HepG2 (cell line): ENCODE results near the gene POLE. TPM values are rescaled to one million over a fixed set of nuclear protein-coding genes. Genes with fewer than 3 reads are reported as not detected.

Source experiments
- CBFB ChIP-seq: sonication (generic); formaldehyde crosslinking; IDR thresholded peaks from 2 replicates; pipeline ENCODE4 v1.4.0; 2020; ENCODE audit warnings: missing genetic modification reagents
- CBX5 ChIP-seq: sonication (generic); formaldehyde crosslinking; IDR thresholded peaks from 2 replicates; pipeline ENCODE4 v1.4.0; 2020; ENCODE audit warnings: missing genetic modification reagents, borderline replicate concordance
- HNRNPLL ChIP-seq: fragments of 200-400 bp; formaldehyde crosslinking; IDR thresholded peaks from 2 replicates; pipeline ENCODE4 v1.6.1; 2017; ENCODE audit warnings: mild to moderate bottlenecking, low read depth, low read length; ENCODE audit not compliant: poor library complexity, severe bottlenecking
- NRL ChIP-seq: sonication (generic); formaldehyde crosslinking; IDR thresholded peaks from 2 replicates; pipeline ENCODE4 v1.5.0; 2020; ENCODE audit warnings: missing genetic modification reagents, mild to moderate bottlenecking, moderate library complexity, borderline replicate concordance
- PHF8 ChIP-seq: sonication (generic); formaldehyde crosslinking; IDR thresholded peaks from 2 replicates; pipeline ENCODE4 v1.5.0; 2020; ENCODE audit warnings: missing genetic modification reagents
- THAP11 ChIP-seq: IDR thresholded peaks from 2 replicates; pipeline ENCODE4 v1.6.1; 2016; ENCODE audit warnings: missing biosample characterization, missing genetic modification reagents
- ZNF605 ChIP-seq: sonication (generic); formaldehyde crosslinking; IDR thresholded peaks from 2 replicates; pipeline ENCODE4 v1.8.0; 2022; ENCODE audit warnings: mild to moderate bottlenecking, missing genetic modification reagents
- ZNF883 ChIP-seq: sonication (generic); formaldehyde crosslinking; IDR thresholded peaks from 2 replicates; pipeline ENCODE4 v1.5.1; 2020; ENCODE audit warnings: mild to moderate bottlenecking, missing genetic modification reagents; ENCODE audit errors: not compliant biosample characterization
- ZSCAN9 ChIP-seq: IDR thresholded peaks from 2 replicates; pipeline ENCODE4 v1.6.1; 2016; ENCODE audit warnings: borderline replicate concordance
- polyA plus RNA-seq, 8 experiments: library from polyadenylated mRNA; depleted of rRNA in 3 of 8; stranded (reverse) in 7 of 8; unstranded in 1 of 8; fragments of >200 nt; fragmentation: Illumina TruSeq in 4 of 8; extraction: Trizol in 4 of 8; gene quantifications; 2 replicates each; pipeline versions ENCODE4 v1.2.1 to v1.2.3, GENCODE V29; 2011 to 2016; ENCODE audit warnings: low read depth in 4 of 8, missing spikeins in 1 of 8, mixed read lengths in 1 of 8; ENCODE audit not compliant: insufficient read depth in 1 of 8
- total RNA-seq, 5 experiments: library from RNA; depleted of rRNA; stranded (reverse); fragments of >200 nt; fragmentation: Illumina TruSeq; extraction: Trizol; gene quantifications; 2 replicates each; pipeline ENCODE4 v1.2.3, GENCODE V29; 2016; ENCODE audit warnings: low read depth in 1 of 5
- TF ChIP-seq, protein P1 (sequence below): IDR thresholded peaks from 2 replicates; pipeline ENCODE4 v1.6.1; 2016
- TF ChIP-seq, protein P2 (sequence below): sonication (generic); formaldehyde crosslinking; IDR thresholded peaks from 2 replicates; pipeline ENCODE4 v1.5.1; 2020; ENCODE audit warnings: mild to moderate bottlenecking, missing genetic modification reagents
- TF ChIP-seq, protein P3 (sequence below): sonication (generic); formaldehyde crosslinking; IDR thresholded peaks from 2 replicates; pipeline ENCODE4 v1.4.0; 2020; ENCODE audit warnings: mild to moderate bottlenecking, missing genetic modification reagents
- TF ChIP-seq, protein P4 (sequence below): sonication (generic); formaldehyde crosslinking; IDR thresholded peaks from one replicate; pipeline ENCODE4 v1.5.1; 2020; ENCODE audit warnings: mild to moderate bottlenecking, missing genetic modification reagents; ENCODE audit errors: not compliant biosample characterization

POLE gene
- total and polyA plus RNA-seq, 2 of the 13 experiments (the other 11 are each of a cell fraction or from before 2014, with no cell fraction given), result 25.3 to 52.2 TPM

DNA sequence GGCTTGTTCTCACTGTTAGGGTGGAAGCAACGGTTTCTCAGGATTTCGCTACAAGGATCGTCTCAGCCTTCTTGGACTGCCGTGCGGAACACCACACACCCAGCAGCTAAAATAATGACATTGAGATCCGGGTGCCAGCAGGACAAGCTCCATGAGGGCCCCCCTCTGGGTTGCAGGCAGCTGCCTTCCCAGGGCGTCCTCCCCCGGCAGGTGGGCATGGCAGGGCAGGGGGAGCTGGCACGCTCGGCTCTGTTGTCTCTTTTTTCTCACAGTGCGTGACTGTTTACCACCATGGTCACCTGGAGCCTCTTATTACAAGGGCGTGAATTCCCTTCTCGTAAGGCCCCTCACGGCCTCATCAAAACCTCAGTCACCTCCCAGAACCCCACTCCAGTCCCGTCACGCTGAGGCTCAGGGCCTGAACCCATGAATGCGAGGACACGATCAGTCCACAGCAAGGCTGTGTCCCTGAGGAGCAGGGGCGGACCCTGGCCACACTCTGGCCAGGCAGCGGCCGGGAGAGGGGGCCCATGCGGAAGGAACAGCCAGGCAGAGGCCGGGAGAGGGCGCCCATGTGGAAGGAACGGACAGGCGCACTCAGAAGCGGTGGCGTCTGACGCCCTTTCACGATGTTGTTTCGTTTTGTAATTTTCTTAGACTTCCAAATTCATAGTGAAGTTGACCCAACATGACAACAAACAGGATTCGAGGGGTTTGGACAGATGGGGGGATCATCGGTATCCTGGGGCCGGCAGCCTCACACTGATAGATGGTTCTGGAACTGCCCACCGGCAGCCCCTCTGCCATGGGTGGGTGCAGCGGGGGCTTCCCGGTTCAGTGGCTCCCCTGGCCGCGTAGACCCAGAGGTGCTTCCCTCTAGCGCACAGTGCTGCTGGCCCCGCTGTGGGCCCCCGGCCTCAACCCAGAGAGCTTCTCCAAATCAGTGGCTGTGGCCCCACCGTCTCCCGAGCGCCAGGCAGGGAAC is 86.8 kb downstream of the POLE start (continued):
- TF ChIP-seq, protein P1, sequence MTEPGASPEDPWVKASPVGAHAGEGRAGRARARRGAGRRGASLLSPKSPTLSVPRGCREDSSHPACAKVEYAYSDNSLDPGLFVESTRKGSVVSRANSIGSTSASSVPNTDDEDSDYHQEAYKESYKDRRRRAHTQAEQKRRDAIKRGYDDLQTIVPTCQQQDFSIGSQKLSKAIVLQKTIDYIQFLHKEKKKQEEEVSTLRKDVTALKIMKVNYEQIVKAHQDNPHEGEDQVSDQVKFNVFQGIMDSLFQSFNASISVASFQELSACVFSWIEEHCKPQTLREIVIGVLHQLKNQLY (CRISPR knock-in tag), result no peak
- TF ChIP-seq ZNF605 (CRISPR knock-in tag), result 0 out of 2 replicates have a peak, but pooled peaks have one; percentile 55
- TF ChIP-seq ZSCAN9 (CRISPR knock-in tag), result peak; percentile 26; the same call in 1 of the 2 replicates
- TF ChIP-seq, protein P2, sequence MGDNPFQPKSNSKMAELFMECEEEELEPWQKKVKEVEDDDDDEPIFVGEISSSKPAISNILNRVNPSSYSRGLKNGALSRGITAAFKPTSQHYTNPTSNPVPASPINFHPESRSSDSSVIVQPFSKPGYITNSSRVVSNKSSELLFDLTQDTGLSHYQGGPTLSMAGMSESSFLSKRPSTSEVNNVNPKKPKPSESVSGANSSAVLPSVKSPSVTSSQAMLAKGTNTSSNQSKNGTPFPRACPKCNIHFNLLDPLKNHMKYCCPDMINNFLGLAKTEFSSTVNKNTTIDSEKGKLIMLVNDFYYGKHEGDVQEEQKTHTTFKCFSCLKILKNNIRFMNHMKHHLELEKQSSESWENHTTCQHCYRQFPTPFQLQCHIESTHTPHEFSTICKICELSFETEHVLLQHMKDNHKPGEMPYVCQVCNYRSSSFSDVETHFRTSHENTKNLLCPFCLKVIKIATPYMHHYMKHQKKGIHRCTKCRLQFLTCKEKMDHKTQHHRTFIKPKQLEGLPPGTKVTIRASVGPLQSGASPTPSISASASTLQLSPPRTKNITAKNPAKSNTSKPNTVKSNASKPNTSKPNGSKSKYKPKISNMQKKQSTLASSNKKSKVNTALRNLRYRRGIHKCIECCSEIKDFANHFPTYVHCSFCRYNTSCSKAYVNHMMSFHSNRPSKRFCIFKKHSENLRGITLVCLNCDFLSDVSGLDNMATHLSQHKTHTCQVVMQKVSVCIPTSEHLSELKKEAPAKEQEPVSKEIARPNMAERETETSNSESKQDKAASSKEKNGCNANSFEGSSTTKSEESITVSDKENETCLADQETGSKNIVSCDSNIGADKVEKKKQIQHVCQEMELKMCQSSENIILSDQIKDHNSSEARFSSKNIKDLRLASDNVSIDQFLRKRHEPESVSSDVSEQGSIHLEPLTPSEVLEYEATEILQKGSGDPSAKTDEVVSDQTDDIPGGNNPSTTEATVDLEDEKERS (CRISPR knock-in tag), result peak; percentile 67; the same call in 1 of the 2 replicates
- peak; percentile 35 for TF ChIP-seq ZNF883 (CRISPR knock-in tag)
- TF ChIP-seq, protein P3, sequence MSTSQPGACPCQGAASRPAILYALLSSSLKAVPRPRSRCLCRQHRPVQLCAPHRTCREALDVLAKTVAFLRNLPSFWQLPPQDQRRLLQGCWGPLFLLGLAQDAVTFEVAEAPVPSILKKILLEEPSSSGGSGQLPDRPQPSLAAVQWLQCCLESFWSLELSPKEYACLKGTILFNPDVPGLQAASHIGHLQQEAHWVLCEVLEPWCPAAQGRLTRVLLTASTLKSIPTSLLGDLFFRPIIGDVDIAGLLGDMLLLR (CRISPR knock-in tag), result no peak
- no peak for TF ChIP-seq HNRNPLL
- TF ChIP-seq PHF8 (CRISPR knock-in tag), result 0 out of 2 replicates have a peak, but pooled peaks have one; percentile 23
- peak; percentile 40; the same call in 1 of the 2 replicates for TF ChIP-seq NRL (CRISPR knock-in tag)
- TF ChIP-seq THAP11 (CRISPR knock-in tag), result 0 out of 2 replicates have a peak, but pooled peaks have one; percentile 21
- TF ChIP-seq, protein P4, sequence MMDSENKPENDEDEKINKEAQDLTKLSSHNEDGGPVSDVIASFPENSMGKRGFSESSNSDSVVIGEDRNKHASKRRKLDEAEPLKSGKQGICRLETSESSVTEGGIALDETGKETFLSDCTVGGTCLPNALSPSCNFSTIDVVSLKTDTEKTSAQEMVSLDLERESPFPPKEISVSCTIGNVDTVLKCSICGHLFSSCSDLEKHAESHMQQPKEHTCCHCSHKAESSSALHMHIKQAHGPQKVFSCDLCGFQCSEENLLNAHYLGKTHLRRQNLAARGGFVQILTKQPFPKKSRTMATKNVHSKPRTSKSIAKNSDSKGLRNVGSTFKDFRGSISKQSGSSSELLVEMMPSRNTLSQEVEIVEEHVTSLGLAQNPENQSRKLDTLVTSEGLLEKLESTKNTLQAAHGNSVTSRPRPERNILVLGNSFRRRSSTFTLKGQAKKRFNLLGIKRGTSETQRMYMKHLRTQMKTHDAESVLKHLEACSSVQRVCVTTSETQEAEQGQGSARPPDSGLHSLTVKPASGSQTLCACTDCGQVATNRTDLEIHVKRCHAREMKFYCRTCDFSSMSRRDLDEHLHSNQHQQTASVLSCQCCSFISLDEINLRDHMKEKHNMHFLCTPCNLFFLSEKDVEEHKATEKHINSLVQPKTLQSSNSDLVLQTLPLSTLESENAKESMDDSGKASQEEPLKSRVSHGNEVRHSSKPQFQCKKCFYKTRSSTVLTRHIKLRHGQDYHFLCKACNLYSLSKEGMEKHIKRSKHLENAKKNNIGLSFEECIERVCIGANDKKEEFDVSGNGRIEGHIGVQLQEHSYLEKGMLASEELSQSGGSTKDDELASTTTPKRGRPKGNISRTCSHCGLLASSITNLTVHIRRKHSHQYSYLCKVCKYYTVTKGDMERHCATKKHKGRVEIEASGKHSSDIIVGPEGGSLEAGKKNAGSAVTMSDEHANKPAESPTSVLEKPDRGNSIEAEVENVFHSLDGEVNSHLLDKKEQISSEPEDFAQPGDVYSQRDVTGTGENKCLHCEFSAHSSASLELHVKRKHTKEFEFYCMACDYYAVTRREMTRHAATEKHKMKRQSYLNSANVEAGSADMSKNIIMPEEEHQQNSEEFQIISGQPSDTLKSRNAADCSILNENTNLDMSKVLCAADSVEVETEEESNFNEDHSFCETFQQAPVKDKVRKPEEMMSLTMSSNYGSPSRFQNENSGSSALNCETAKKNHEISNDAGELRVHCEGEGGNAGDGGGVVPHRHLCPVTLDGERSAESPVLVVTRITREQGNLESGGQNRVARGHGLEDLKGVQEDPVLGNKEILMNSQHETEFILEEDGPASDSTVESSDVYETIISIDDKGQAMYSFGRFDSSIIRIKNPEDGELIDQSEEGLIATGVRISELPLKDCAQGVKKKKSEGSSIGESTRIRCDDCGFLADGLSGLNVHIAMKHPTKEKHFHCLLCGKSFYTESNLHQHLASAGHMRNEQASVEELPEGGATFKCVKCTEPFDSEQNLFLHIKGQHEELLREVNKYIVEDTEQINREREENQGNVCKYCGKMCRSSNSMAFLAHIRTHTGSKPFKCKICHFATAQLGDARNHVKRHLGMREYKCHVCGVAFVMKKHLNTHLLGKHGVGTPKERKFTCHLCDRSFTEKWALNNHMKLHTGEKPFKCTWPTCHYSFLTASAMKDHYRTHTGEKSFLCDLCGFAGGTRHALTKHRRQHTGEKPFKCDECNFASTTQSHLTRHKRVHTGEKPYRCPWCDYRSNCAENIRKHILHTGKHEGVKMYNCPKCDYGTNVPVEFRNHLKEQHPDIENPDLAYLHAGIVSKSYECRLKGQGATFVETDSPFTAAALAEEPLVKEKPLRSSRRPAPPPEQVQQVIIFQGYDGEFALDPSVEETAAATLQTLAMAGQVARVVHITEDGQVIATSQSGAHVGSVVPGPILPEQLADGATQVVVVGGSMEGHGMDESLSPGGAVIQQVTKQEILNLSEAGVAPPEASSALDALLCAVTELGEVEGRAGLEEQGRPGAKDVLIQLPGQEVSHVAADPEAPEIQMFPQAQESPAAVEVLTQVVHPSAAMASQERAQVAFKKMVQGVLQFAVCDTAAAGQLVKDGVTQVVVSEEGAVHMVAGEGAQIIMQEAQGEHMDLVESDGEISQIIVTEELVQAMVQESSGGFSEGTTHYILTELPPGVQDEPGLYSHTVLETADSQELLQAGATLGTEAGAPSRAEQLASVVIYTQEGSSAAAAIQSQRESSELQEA (CRISPR knock-in tag), result peak; percentile 26
- peak; percentile 66; the same call in 1 of the 2 replicates for TF ChIP-seq CBX5 (CRISPR knock-in tag)
- 0 out of 2 replicates have a peak, but pooled peaks have one; percentile 19 for TF ChIP-seq CBFB (CRISPR knock-in tag)
